ENCODE data around the gene UBXN1.

Gene UBXN1

GRCh38 chr11:62646825-62647608 lies 31.9 kb downstream of the UBXN1 start:
- H3K4me3 ChIP-seq (ENCODE audit: low read length), result no peak overlapping the region

GRCh38 chr11:62645946-62646824 lies 32.7 kb downstream of the UBXN1 start, which contains the start of gene GANAB:
TSS of gene GANAB (minus strand) at chr11:62646613. CDS start at chr11:62646599, 14 bp downstream.
- peak within 1 kb of the TSS; percentile 69 for H3K9ac ChIP-seq (ENCODE audit: low read length)
- peaks cover 17% of the 10 kb centered on the region for H3K36me3 ChIP-seq (ENCODE audit: control insufficient read depth, insufficient read depth, low read length)
- H3K27me3 ChIP-seq (ENCODE audit: control insufficient read depth, insufficient read depth, low read length), result no peaks in the 10 kb centered on the region
- peak within 1 kb of the TSS; percentile 60 for H3K4me3 ChIP-seq (ENCODE audit: low read length)
- peaks cover 13% of the 10 kb centered on the region for H3K4me1 ChIP-seq (ENCODE audit: control insufficient read depth, insufficient read depth, low read length)
- H3K9me3 ChIP-seq (ENCODE audit: control insufficient read depth, low read length), result no peaks in the 10 kb centered on the region

More at GRCh38 chr11:62646825-62647608, 31.9 kb downstream of the UBXN1 start:
- H3K9ac ChIP-seq (ENCODE audit: low read length), result peak overlapping the region; percentile 22
- peaks cover 17% of the 10 kb centered on the region for H3K36me3 ChIP-seq (ENCODE audit: control insufficient read depth, insufficient read depth, low read length)
- H3K4me1 ChIP-seq (ENCODE audit: control insufficient read depth, insufficient read depth, low read length), result peaks cover 21% of the 10 kb centered on the region
- no peaks in the 10 kb centered on the region for H3K9me3 ChIP-seq (ENCODE audit: control insufficient read depth, low read length)
- H3K27me3 ChIP-seq (ENCODE audit: control insufficient read depth, insufficient read depth, low read length), result no peaks in the 10 kb centered on the region

- H3K27me3 ChIP-seq (ENCODE audit: control insufficient read depth, insufficient read depth, low read length), result no peaks in the 10 kb centered on the region
- H3K9me3 ChIP-seq (ENCODE audit: control insufficient read depth, low read length), result no peaks in the 10 kb centered on the region
- peaks cover 13% of the 10 kb centered on the region for H3K4me1 ChIP-seq (ENCODE audit: control insufficient read depth, insufficient read depth, low read length)
- H3K9ac ChIP-seq (ENCODE audit: low read length), result peak overlapping the region; percentile 69
- peaks cover 17% of the 10 kb centered on the region for H3K36me3 ChIP-seq (ENCODE audit: control insufficient read depth, insufficient read depth, low read length)
- peak overlapping the region; percentile 60 for H3K4me3 ChIP-seq (ENCODE audit: low read length)
These were observed 33.3 kb downstream of the UBXN1 start for GRCh38 chr11:62645671-62645945.

- no peaks in the 10 kb centered on the region for H3K27me3 ChIP-seq (ENCODE audit: control insufficient read depth, insufficient read depth, low read length)
- no peak overlapping the region for H3K4me3 ChIP-seq (ENCODE audit: low read length)
- H3K9me3 ChIP-seq (ENCODE audit: control insufficient read depth, low read length), result no peaks in the 10 kb centered on the region
- peaks cover 13% of the 10 kb centered on the region for H3K4me1 ChIP-seq (ENCODE audit: control insufficient read depth, insufficient read depth, low read length)
- H3K36me3 ChIP-seq (ENCODE audit: control insufficient read depth, insufficient read depth, low read length), result peaks cover 14% of the 10 kb centered on the region
- H3K9ac ChIP-seq (ENCODE audit: low read length), result no peak overlapping the region
These were observed 34.7 kb downstream of the UBXN1 start for GRCh38 chr11:62644220-62644619.

- peaks cover 44% of the 10 kb centered on the region for H3K36me3 ChIP-seq (ENCODE audit: control insufficient read depth, insufficient read depth, low read length)
- no peaks in the 10 kb centered on the region for H3K9me3 ChIP-seq (ENCODE audit: control insufficient read depth, low read length)
- H3K27me3 ChIP-seq (ENCODE audit: control insufficient read depth, insufficient read depth, low read length), result no peaks in the 10 kb centered on the region
- H3K9ac ChIP-seq (ENCODE audit: low read length), result no peak overlapping the region
- no peak overlapping the region for H3K4me3 ChIP-seq (ENCODE audit: low read length)
- peaks cover 14% of the 10 kb centered on the region for H3K4me1 ChIP-seq (ENCODE audit: control insufficient read depth, insufficient read depth, low read length)
These were observed 46.4 kb downstream of the UBXN1 start for GRCh38 chr11:62632492-62632891.

- Histone ChIP-seq H3K36me3 (ENCODE audit: control insufficient read depth, insufficient read depth, low read length) (peaks cover 43% of the 10 kb centered on the region), H3K9ac (ENCODE audit: low read length) (no peak overlapping the region), H3K9me3 (ENCODE audit: control insufficient read depth, low read length) (no peaks in the 10 kb centered on the region), H3K4me3 (ENCODE audit: low read length) (no peak overlapping the region), H3K4me1 (ENCODE audit: control insufficient read depth, insufficient read depth, low read length) (peaks cover 3% of the 10 kb centered on the region), H3K27me3 (ENCODE audit: control insufficient read depth, insufficient read depth, low read length) (no peaks in the 10 kb centered on the region)
These were observed 51.2 kb downstream of the UBXN1 start for GRCh38 chr11:62627713-62628112.

All from mucosa of stomach (tissue), 1 donor.